ENCODE results near the gene CYP27B1.

DNA sequence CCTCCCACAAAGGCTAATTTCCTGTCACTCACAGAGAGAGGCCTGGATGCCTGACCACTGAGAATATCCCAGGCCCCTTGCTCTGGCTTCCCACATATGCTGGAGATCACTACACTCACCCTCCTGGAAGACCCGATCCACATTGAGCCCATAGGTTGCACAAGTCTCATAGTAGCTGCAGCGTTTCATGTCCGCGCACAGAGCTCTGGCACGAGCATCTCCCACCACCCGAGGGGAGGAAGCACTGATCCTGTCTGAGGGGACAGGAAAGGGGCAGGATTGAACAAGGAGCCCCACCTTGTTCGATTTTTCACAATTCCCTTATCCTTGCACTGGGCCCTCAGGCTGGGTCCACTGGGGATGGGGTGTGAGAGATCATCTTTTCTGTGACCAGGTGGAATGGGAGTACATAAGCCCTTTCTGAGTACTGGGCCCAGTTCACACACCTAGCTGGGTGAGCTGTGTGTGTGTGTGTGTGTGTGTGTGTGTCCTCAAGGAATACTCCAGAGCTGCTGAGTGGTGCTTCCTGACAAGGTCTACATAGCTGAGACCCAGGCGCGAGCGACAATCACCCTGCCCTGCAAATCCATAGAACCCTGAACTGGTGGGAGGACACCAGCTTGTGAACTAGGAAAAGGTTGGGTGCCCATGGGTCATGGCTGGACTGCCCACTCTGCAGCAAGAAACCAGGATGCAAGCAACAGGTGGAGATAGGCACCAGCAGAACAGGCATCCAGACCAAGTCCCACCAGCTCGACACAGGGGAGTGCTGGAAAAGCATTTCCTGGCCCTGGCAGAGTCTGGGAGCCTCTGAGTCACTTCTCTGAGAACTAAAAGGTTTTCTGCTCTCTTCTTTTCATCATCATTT lies 33.9 kb downstream of the CYP27B1 start:
- TF ChIP-seq CTCF (IDR thresholded peaks at IDR 0.05; ENCODE audit: low read depth, low read length, missing input control) (no peak), SP1 (IDR thresholded peaks at IDR 0.05) (no peak), REST (IDR thresholded peaks at IDR 0.05) (no peak), GABPA (IDR thresholded peaks at IDR 0.05 in 1 of 2, conservative IDR thresholded peaks at IDR 0.05 in 1 of 2) (no peak), TAF1 (conservative IDR thresholded peaks at IDR 0.05) (no peak), YY1 (IDR thresholded peaks at IDR 0.05) (no peak), RAD21 (IDR thresholded peaks at IDR 0.05) (no peak), NR2F2 (IDR thresholded peaks at IDR 0.05) (no peak), ATF3 (IDR thresholded peaks at IDR 0.05) (no peak), ZBTB33 (IDR thresholded peaks at IDR 0.05) (no peak), JUND (IDR thresholded peaks at IDR 0.05) (no peak)
- TF ChIP-seq, protein P1, sequence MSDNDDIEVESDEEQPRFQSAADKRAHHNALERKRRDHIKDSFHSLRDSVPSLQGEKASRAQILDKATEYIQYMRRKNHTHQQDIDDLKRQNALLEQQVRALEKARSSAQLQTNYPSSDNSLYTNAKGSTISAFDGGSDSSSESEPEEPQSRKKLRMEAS (IDR thresholded peaks at IDR 0.05): no peak

Data from liver (tissue), 3 donors.